Anterior cingulate cortex (tissue), 58 donors: Measurements from ENCODE around the gene NTNG1.

Experiments
- DNase-seq, 58 donors: peaks; one replicate each; lab custom pipeline; 2025; lab: John Stamatoyannopoulos, UW

The NTNG1 gene

DNA sequence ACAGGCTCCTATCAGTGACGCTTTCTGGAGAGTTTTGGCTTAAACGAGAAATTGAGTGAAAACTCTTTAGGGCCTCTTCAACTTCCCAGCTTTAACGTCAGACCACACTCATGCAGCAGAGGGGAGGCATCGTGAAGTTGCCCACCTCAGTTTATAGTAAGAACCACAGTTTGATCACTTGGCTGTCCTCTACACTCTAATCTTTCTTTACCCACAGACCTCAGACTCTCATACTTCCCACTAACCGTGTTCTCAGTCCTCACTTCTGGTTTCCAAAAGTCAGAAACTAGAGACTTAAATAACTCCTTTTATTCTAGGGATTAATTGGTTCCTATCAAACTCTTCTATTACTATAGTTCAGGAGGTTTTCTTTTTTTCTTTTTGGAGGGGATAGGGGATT, 302.2 kb downstream of the NTNG1 start:
- DNase-seq, result no peak

DNA sequence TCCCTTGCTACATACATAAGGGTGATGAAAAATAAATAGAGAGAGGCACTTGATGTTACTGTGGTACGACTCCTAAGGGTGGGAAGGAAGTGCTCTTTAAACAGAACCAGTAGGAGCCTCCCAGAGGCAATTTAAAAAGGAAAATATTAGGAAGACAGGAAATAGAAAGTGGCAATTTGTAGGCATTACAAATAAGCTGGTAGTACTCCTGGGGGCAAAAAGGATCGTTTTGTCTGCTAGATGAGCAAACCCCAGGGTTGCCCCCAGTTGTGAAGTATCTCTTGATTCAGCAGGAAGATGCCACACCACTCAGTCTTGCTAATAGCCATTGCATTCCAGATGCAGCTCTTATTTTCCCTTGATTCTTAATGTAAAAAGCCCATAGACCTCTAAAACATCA, 303.0 kb downstream of the NTNG1 start:
- no peak for DNase-seq

DNA sequence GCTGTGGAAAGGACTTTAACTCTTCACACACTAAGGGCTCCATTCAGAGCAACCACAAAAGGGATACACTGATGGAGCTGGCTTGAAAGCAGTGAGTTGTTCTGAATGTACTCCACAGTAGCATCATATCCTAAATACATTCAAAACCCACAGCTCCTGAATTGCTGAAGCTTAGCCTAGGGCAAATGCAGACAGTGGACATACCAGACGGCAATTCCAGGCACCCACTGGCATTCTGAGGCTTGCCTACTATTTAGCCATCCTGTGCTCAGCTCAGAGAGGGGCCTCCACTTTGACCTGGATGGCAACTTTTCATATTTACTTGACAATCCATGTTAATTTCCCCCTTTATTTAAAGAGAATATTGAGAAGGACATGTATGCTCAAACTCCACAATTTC, 303.5 kb downstream of the NTNG1 start:
- DNase-seq, result no peak

DNA sequence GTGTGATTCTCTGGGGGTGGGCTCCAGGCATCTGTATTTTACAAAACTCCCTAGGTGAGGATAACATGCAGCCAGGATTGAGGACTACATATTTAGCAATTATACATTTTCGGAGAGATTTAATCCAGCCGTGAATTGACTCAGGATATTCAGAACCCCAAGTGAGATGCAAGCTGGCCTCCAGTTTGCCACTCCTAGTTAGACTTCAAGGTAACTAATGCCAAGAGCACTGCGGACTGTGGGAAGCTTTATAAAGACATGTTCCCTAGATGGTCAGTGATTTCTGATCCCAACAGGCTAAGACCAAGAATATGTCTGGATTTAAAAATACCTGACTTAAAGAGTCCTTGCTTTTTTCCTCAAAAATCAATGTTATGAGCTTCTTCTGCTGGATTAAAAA, 308.5 kb downstream of the NTNG1 start:
- DNase-seq, result no peak

DNA sequence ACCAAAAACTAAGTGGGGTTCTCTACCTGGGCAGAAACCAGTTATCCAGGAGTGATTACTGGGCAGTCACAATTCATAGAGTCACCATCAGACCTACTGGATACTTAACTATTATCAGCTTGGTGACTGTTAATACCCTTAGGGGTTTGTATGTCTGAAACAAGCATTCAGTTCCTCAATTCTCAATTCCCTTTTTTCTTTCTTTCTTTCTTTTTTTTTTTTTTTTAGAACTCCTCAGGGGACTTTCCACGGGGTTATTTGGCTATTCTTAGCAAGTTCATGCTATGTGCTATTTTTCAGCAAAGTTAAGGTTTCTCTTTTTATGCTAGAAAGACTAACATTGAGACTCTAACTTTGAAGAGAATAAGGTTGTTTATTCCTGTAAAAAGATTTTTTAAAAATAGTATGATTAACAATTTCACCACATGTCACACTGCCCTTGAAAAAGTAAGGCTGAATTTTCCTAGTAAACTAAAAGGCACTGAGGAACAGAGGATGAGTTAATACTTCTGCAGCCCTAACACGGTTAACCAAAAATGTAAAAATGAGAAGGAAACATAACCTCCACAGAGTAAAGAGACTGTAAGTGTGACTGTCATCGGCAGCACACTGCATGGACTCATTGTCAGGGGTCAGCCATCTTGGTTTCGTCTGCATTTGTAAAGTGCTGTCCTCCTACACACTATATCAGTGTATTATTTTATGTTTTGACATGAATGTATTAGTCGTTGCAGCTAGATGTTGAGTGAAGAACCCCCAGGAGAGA, 310.2 kb downstream of the NTNG1 start:
- no peak for DNase-seq

DNA sequence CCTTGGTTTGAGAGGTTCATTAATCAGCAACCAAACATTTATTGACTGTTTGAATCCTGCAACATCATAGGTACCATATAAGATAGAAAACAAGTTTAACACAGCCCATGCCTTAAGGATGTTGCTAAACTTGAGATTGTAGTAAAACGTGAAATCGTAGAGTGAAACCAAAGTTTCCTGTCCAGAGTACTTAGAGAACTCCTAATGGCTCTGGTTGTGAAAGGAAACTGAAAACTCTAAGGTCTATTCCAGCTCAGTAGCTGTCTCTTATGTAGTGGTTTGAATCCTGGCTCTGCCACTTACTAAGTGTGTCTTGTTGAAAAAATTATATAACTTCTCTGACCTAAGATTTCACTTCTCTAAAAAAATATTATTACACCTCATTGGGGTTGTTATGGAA, 310.9 kb downstream of the NTNG1 start:
- DNase-seq, result no peak

DNA sequence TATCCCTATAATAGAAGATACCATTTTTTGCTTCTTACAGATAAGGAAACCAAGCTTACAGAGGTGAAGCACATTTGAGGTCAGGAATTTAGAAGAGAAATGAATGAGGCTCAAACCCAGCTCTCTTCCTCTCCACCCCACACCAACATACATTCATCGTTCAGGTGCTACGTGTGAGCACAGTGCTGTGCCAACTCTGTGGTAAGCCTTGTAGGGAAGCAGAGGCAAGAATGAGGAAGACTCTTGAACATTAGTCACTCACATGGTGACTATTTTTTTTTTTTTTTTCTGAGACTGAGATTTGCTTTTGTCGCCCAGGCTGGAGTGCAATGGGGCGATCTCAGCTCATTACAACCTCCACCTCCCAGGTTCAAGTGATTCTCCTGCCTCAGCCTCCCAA, 314.0 kb downstream of the NTNG1 start:
- DNase-seq, result no peak

DNA sequence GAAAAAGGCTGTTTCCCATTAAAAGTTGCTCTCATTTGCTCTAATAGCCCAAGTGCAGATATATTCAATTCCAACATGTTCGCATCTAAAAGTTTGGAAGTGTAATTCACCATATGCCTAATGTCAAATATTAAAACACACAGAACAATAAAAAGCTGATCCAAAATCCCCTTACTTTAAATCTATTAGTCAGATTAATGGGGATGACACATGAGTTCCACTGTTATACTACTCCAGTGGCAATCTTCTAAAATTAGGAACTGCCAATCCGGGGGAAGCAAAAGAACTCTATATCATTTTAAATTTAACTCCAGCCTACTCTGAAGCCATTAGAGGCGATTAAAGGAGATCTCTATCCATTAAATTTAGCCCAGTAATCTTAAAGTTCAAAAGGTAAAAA, 317.1 kb downstream of the NTNG1 start:
- no peak for DNase-seq

DNA sequence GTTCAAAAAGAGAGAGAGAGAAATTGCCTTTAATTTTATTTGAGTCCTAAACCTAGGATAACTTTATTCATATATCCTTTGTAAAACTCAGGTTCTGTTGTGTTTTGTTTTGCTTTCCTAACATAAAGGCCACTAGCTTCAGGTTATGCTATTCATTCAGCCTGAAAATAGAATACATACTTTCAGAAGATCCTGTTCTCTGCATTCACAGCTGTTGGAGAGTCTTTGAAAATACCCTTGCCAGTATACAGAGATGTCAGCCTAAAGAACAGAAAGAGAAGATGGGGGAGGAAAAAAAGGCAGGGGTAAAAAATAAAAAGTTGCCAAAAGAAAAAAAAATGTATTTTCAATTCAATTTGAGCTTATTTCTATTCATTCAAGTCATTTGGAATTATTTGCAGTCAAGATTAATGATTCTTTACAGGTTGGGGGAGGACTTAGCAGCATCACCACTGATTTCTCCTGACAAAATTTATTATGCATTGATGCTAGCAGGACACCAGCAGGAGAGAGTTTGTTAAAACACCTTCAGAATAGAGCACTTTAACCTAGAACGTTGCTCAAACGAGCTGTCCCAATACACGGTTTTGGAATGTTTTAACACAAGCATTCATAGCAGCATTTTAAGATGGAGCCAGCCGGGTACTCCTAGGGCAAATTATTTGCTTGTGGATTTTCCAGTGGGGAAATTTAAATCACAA, 318.5 kb downstream of the NTNG1 start:
- no peak for DNase-seq

DNA sequence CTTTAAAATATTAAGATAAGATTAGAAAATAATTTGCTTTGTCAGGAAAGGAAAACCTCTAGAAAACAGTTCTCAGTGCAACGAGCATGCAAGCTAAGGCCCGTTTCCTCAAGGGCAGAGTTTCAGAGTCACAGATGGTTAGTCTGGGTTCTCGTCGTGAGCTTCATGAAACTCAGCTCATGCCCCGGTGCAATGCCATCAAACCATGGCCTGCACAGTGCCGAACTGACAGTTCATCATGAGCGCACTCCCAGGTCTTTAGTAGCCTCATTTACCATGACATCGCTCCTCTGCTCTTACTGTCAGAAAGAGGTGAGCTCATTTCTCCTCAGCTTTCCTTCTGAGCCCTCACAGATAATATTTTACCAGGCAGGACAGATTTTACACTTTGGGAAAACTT, 319.2 kb downstream of the NTNG1 start:
- DNase-seq, result no peak

DNA sequence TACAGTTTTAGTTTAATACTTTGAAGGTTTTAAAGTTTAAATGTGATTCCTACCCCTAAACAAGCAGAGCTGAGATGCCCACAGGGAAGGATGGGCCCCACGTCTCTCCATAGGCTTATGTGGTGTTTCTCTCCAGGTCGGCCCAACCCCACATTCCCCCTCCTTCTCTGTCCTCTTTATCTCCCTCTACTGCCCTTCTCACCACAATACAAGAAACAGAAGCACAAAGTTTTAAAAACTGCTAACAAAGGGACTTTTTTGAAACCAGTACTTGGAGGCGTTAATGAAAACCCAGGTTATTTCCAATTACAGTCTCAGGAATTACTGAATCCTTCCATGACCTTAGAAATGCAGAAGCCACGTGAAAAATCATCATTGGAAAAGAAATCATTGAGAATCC, 324.0 kb downstream of the NTNG1 start:
- no peak for DNase-seq

DNA sequence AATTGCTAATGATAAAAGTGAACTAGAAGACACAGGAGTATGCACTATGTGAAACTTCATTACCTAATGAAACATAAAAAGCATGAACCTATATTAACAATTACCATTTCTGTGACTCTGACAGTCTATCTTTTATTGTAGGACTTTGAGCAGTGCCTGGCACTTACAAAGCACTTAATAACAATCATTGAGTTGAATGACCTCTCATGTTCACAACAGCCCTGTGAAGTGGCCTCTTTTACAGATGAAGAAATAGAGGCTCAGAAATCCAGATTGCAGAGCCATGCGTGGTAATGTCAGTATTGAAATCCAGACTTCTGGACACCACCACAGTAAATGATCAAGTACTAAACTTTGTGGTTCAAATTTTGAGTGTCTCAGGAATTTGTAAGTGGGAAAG, 326.4 kb downstream of the NTNG1 start:
- no peak for DNase-seq

DNA sequence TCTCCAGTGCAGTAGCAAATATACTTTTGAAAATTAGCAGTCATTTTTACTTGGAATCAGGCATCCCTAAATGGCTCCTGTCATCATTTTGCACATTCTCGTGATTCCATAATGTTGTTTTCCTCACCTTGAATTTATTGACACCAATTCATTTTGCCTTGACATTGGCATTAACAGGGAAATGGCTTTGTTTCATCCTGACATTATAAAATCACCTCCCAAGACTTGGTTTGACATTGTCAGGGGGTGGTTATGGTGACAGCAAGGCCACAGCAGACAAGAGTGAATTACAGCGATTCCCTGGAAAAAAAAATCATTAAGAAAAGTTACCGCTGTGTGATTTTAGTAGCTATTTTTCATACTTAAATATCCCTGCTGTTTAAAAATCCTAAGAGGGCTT, 327.0 kb downstream of the NTNG1 start:
- DNase-seq, result no peak

DNA sequence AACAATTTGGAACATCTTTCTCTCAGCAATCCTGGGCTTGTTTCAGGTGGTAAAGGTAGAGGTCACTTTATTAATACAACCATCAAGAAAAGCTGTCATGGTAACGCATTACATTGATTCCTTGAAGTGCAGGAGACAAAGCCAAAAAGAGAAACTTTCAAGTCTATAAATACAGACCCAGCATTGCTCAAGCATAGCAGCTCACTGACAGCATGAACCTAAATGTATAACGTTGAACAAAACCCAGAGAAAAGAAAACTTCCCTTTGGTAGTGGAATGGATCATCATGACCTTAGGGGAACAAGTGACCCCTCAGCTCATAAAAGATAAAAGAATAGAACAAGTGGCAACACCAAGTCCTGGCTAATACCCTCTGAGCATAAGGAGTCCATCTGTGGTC, 332.2 kb downstream of the NTNG1 start:
- DNase-seq, result no peak

DNA sequence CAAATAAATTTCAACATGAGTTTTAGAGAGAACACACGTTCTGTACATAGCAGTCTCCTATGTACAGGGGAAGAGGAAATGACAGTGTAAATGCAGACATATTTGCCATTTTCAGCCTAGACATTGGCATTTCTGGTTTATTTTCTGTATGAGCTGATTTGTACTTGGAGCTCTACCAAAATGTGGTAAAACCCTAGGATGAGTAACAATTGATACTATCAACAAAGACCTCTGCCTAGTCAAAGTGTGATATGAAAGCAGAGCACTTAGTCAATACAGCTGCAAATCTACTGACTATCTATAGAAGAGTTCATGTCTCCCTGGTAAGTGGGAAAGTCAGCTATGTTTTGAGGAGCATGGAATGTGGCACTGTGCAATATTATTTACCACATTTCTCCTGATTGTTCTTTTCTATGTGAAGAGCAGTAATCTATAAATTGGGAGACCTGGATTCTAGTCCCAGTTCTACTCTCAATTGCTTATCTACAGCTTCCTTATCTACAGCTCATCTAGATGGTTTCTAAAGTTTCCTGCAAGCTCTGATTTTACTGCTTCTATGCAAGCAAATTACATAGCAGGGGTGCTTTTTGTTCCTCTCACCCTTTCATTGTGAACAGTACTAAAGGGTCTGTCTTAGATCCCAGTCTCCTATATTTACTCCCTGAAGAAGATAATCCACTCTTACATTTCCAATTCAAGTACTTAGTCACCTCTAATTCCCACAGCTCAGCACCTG, 334.2 kb downstream of the NTNG1 start:
- DNase-seq, result no peak

DNA sequence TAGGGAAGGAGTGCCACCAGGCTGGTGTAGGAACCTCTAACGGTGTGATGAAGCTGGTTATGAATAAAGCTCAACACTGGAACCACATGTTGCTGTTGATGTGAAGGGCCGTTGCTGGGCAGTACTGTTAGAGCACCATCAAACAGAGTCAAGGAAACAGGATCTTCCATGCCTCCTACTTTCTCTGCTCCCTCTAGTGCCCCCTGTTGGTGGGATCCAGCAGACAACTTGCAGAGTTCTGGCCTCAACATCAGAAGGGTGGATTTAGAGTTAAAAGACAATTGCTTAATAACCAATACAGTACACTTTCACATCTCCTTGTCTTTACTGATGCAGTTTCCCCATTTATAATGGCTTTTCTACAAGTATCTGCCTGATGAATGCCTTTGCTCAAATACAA, 336.4 kb downstream of the NTNG1 start:
- no peak for DNase-seq

DNA sequence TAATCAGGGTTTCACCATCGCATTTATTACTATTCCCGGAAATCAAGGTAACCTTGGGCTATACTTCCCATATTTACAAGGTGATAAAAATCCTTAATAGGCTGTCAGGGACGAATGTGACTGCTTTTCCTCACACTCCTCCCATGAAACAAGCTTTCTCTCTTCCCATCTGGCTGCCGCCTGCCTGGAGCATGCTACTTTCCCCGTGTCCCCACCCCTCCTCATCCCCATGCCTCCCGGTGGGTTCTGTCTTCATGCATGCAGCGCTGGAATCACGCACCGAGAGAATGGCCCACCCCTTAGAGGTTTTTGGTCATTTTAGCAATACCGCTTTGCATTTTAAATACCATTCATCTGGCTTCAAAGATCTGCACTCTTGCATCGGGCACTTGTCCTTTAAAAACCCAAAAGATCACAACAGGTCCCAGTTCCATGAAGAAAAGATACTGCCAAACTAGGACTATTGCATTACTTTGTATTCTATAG, 339.1 kb downstream of the NTNG1 start:
- peak in 1 of 58 donors; percentile 2 for DNase-seq

DNA sequence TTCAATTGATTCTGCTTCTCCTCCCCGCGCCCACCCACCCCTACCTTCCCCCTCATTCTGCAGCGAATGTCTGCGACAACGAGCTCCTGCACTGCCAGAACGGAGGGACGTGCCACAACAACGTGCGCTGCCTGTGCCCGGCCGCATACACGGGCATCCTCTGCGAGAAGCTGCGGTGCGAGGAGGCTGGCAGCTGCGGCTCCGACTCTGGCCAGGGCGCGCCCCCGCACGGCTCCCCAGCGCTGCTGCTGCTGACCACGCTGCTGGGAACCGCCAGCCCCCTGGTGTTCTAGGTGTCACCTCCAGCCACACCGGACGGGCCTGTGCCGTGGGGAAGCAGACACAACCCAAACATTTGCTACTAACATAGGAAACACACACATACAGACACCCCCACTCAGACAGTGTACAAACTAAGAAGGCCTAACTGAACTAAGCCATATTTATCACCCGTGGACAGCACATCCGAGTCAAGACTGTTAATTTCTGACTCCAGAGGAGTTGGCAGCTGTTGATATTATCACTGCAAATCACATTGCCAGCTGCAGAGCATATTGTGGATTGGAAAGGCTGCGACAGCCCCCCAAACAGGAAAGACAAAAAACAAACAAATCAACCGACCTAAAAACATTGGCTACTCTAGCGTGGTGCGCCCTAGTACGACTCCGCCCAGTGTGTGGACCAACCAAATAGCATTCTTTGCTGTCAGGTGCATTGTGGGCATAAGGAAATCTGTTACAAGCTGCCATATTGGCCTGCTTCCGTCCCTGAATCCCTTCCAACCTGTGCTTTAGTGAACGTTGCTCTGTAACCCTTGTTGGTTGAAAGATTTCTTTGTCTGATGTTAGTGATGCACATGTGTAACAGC, 339.9 kb downstream of the NTNG1 start:
- peak in 40 of 58 donors; percentile 1 to 44 (median 16) for DNase-seq

DNA sequence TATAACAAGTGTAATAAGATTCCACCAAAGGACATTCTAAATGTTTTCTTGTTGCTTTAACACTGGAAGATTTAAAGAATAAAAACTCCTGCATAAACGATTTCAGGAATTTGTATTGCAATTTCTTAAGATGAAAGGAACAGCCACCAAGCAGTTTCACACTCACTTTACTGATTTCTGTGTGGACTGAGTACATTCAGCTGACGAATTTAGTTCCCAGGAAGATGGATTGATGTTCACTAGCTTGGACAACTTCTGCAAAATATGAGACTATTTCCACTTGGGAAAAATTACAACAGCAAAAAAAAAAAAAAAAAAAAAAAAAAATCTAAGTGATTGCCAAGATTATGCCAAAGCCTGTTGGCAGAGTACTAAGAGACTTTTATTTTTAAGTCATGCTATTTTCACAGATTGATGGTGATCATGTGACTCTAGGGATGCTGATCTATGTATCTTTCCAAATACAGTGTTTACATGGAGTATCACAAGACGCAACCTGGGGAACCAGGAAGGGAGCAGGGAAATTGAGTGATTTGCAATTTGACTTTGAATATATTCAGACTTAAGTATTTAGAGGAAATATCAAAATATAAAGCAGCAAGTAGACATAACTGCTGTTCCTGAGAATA, 341.0 kb downstream of the NTNG1 start:
- DNase-seq, result no peak

DNA sequence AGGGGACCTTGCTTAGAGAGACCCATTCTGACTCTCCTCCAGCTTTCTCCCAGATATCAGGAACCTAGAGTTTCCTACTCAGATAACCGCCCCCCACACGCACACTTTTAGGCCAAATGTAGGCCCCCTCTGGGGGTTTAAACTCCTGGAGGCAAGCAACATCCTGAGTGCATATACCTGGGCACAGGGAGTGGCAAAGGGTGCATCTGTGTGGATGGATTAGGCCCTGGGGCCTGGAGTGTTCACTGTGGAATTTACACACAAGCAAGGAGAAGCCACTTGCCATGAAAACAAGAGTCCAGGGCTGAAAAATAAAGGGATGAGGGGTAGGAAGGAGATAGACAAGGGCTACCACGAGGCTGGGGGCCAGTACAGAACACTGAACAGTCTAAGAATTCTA, 343.1 kb downstream of the NTNG1 start:
- no peak for DNase-seq
